ENCODE results near the gene SPA17.

GRCh38 chr11:124676386-124676785 is 2.7 kb downstream of the SPA17 start:
- TF ChIP-seq CTCF (IDR thresholded peaks at IDR 0.05) (no peak), POLR2A (IDR thresholded peaks at IDR 0.05) (no peak)
